HEK293T (cell line): ENCODE data around the gene EZR.

Experiments
- BHLHE40 ChIP-seq: fragments of 450-650 bp; IDR thresholded peaks from 2 replicates; pipeline ENCODE4 v1.6.1; 2016; ENCODE audit warnings: mild to moderate bottlenecking, moderate library complexity, borderline replicate concordance
- FOXK2 ChIP-seq: fragments of 450-650 bp; IDR thresholded peaks from 2 replicates; pipeline ENCODE4 v1.6.1; 2016; ENCODE audit warnings: mild to moderate bottlenecking
- NFRKB ChIP-seq: fragments of 450-650 bp; IDR thresholded peaks from 2 replicates; pipeline ENCODE4 v1.6.1; 2016; ENCODE audit warnings: mild to moderate bottlenecking, moderate library complexity

DNA sequence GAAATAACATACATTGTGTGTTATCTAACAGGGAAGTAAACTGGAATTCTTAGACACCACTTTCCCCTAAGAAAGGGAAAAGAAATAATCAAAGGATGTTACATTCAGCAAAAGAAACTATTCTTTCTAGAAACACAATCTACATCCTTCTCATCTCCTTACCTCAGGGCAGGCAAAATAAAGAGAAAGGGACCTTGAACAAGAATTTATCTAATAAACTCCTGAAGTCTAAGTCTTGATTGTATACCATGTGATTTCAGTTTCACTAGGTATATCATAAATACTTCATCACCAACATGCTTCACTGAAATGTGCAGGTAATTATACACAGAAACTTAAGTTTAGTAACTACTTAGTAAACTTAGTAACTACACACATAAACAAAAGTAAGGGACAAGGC is 15.0 kb downstream of the EZR start:
- TF ChIP-seq NFRKB (no peak), BHLHE40 (no peak), FOXK2 (no peak)
